ENCODE results near the gene ATG13.

GRCh38 chr11:46674463-46675287, 57.3 kb downstream of the ATG13 start:
- TF ChIP-seq CTCF (IDR thresholded peaks at IDR 0.05) (no peak), POLR2A (IDR thresholded peaks at IDR 0.05) (no peak)
